ENCODE measurements around the gene BDH2.

Gene BDH2

GRCh38 chr4:103067841-103068547 lies 31.6 kb downstream of the BDH2 start:
- H3K4me1 ChIP-seq (ENCODE audit: control insufficient read depth in 5 of 5, insufficient read depth in 5 of 5, low read length in 5 of 5) = no peaks in the 10 kb centered on the region
- no peaks in the 10 kb centered on the region for H3K27me3 ChIP-seq (ENCODE audit: control insufficient read depth in 5 of 5, insufficient read depth in 4 of 5, low read length in 5 of 5)
- no peak overlapping the region for H3K4me3 ChIP-seq (ENCODE audit: low read depth in 1 of 5, low read length in 5 of 5)
- no peaks in the 10 kb centered on the region for H3K9me3 ChIP-seq (ENCODE audit: control insufficient read depth in 5 of 5, low read length in 5 of 5)
- peaks cover 0 to 5% (median 4%) of the 10 kb centered on the region in 5 donors for H3K36me3 ChIP-seq (ENCODE audit: control insufficient read depth in 5 of 5, insufficient read depth in 5 of 5, low read length in 5 of 5)
- no peak overlapping the region for H3K9ac ChIP-seq (ENCODE audit: low read length in 5 of 5)
- no peak overlapping the region for H3K27ac ChIP-seq (ENCODE audit: low read depth, low read length)

GRCh38 chr4:103060453-103061148 lies 39.0 kb downstream of the BDH2 start:
- Histone ChIP-seq H3K9ac (ENCODE audit: low read length in 5 of 5) (no peak overlapping the region), H3K4me1 (ENCODE audit: control insufficient read depth in 5 of 5, insufficient read depth in 5 of 5, low read length in 5 of 5) (no peaks in the 10 kb centered on the region), H3K27me3 (ENCODE audit: control insufficient read depth in 5 of 5, insufficient read depth in 4 of 5, low read length in 5 of 5) (no peaks in the 10 kb centered on the region), H3K9me3 (ENCODE audit: control insufficient read depth in 5 of 5, low read length in 5 of 5) (no peaks in the 10 kb centered on the region), H3K4me3 (ENCODE audit: low read depth in 1 of 5, low read length in 5 of 5) (no peak overlapping the region), H3K27ac (ENCODE audit: low read depth, low read length) (no peak overlapping the region), H3K36me3 (ENCODE audit: control insufficient read depth in 5 of 5, insufficient read depth in 5 of 5, low read length in 5 of 5) (peaks cover 0 to 4% (median 0%) of the 10 kb centered on the region in 5 donors)

- Histone ChIP-seq H3K9ac (ENCODE audit: low read length in 5 of 5) (no peak overlapping the region), H3K27ac (ENCODE audit: low read depth, low read length) (no peak overlapping the region), H3K36me3 (ENCODE audit: control insufficient read depth in 5 of 5, insufficient read depth in 5 of 5, low read length in 5 of 5) (peaks cover 0 to 5% (median 1%) of the 10 kb centered on the region in 5 donors), H3K4me3 (ENCODE audit: low read depth in 1 of 5, low read length in 5 of 5) (no peak overlapping the region), H3K4me1 (ENCODE audit: control insufficient read depth in 5 of 5, insufficient read depth in 5 of 5, low read length in 5 of 5) (peaks cover 0 to 4% (median 0%) of the 10 kb centered on the region in 5 donors), H3K9me3 (ENCODE audit: control insufficient read depth in 5 of 5, low read length in 5 of 5) (no peaks in the 10 kb centered on the region), H3K27me3 (ENCODE audit: control insufficient read depth in 5 of 5, insufficient read depth in 4 of 5, low read length in 5 of 5) (no peaks in the 10 kb centered on the region)
Observed at GRCh38 chr4:103054030-103054429, 45.6 kb downstream of the BDH2 start.

GRCh38 chr4:103052779-103053178 lies 46.9 kb downstream of the BDH2 start:
- Histone ChIP-seq H3K9ac (ENCODE audit: low read length in 5 of 5) (no peak overlapping the region), H3K4me1 (ENCODE audit: control insufficient read depth in 5 of 5, insufficient read depth in 5 of 5, low read length in 5 of 5) (peaks cover 0 to 4% (median 0%) of the 10 kb centered on the region in 5 donors), H3K4me3 (ENCODE audit: low read depth in 1 of 5, low read length in 5 of 5) (no peak overlapping the region), H3K27ac (ENCODE audit: low read depth, low read length) (no peak overlapping the region), H3K27me3 (ENCODE audit: control insufficient read depth in 5 of 5, insufficient read depth in 4 of 5, low read length in 5 of 5) (no peaks in the 10 kb centered on the region), H3K9me3 (ENCODE audit: control insufficient read depth in 5 of 5, low read length in 5 of 5) (no peaks in the 10 kb centered on the region), H3K36me3 (ENCODE audit: control insufficient read depth in 5 of 5, insufficient read depth in 5 of 5, low read length in 5 of 5) (peaks cover 4 to 10% (median 5%) of the 10 kb centered on the region in 5 donors)

- Histone ChIP-seq H3K9ac (ENCODE audit: low read length in 5 of 5) (no peak overlapping the region), H3K27ac (ENCODE audit: low read depth, low read length) (no peak overlapping the region), H3K36me3 (ENCODE audit: control insufficient read depth in 5 of 5, insufficient read depth in 5 of 5, low read length in 5 of 5) (peaks cover 4 to 10% (median 5%) of the 10 kb centered on the region in 5 donors), H3K27me3 (ENCODE audit: control insufficient read depth in 5 of 5, insufficient read depth in 4 of 5, low read length in 5 of 5) (no peaks in the 10 kb centered on the region), H3K4me1 (ENCODE audit: control insufficient read depth in 5 of 5, insufficient read depth in 5 of 5, low read length in 5 of 5) (peaks cover 0 to 4% (median 0%) of the 10 kb centered on the region in 5 donors), H3K4me3 (ENCODE audit: low read depth in 1 of 5, low read length in 5 of 5) (no peak overlapping the region), H3K9me3 (ENCODE audit: control insufficient read depth in 5 of 5, low read length in 5 of 5) (no peaks in the 10 kb centered on the region)
Observed at GRCh38 chr4:103052145-103052544, 47.5 kb downstream of the BDH2 start.

GRCh38 chr4:103050736-103051436 lies 48.7 kb downstream of the BDH2 start:
- peaks cover 0 to 4% (median 0%) of the 10 kb centered on the region in 5 donors for H3K4me1 ChIP-seq (ENCODE audit: control insufficient read depth in 5 of 5, insufficient read depth in 5 of 5, low read length in 5 of 5)
- H3K27me3 ChIP-seq (ENCODE audit: control insufficient read depth in 5 of 5, insufficient read depth in 4 of 5, low read length in 5 of 5) = no peaks in the 10 kb centered on the region
- no peak overlapping the region for H3K9ac ChIP-seq (ENCODE audit: low read length in 5 of 5)
- no peak overlapping the region for H3K27ac ChIP-seq (ENCODE audit: low read depth, low read length)
- no peak overlapping the region for H3K4me3 ChIP-seq (ENCODE audit: low read depth in 1 of 5, low read length in 5 of 5)
- H3K36me3 ChIP-seq (ENCODE audit: control insufficient read depth in 5 of 5, insufficient read depth in 5 of 5, low read length in 5 of 5) = peaks cover 5 to 10% (median 6%) of the 10 kb centered on the region in 5 donors
- H3K9me3 ChIP-seq (ENCODE audit: control insufficient read depth in 5 of 5, low read length in 5 of 5) = no peaks in the 10 kb centered on the region

- no peak overlapping the region for H3K4me3 ChIP-seq (ENCODE audit: low read depth in 1 of 5, low read length in 5 of 5)
- H3K9me3 ChIP-seq (ENCODE audit: control insufficient read depth in 5 of 5, low read length in 5 of 5) = no peaks in the 10 kb centered on the region
- no peaks in the 10 kb centered on the region for H3K27me3 ChIP-seq (ENCODE audit: control insufficient read depth in 5 of 5, insufficient read depth in 4 of 5, low read length in 5 of 5)
- peaks cover 5 to 18% (median 14%) of the 10 kb centered on the region in 5 donors for H3K36me3 ChIP-seq (ENCODE audit: control insufficient read depth in 5 of 5, insufficient read depth in 5 of 5, low read length in 5 of 5)
- no peak overlapping the region for H3K9ac ChIP-seq (ENCODE audit: low read length in 5 of 5)
- no peaks in the 10 kb centered on the region for H3K4me1 ChIP-seq (ENCODE audit: control insufficient read depth in 5 of 5, insufficient read depth in 5 of 5, low read length in 5 of 5)
- H3K27ac ChIP-seq (ENCODE audit: low read depth, low read length) = no peak overlapping the region
Observed at GRCh38 chr4:103046416-103047290, 53.0 kb downstream of the BDH2 start.

GRCh38 chr4:103044183-103044582 lies 55.5 kb downstream of the BDH2 start:
- H3K27ac ChIP-seq (ENCODE audit: low read depth, low read length) = no peak overlapping the region
- H3K9ac ChIP-seq (ENCODE audit: low read length in 5 of 5) = no peak overlapping the region
- no peaks in the 10 kb centered on the region for H3K9me3 ChIP-seq (ENCODE audit: control insufficient read depth in 5 of 5, low read length in 5 of 5)
- H3K36me3 ChIP-seq (ENCODE audit: control insufficient read depth in 5 of 5, insufficient read depth in 5 of 5, low read length in 5 of 5) = peaks cover 5 to 15% (median 14%) of the 10 kb centered on the region in 5 donors
- H3K4me1 ChIP-seq (ENCODE audit: control insufficient read depth in 5 of 5, insufficient read depth in 5 of 5, low read length in 5 of 5) = no peaks in the 10 kb centered on the region
- no peak overlapping the region for H3K4me3 ChIP-seq (ENCODE audit: low read depth in 1 of 5, low read length in 5 of 5)
- H3K27me3 ChIP-seq (ENCODE audit: control insufficient read depth in 5 of 5, insufficient read depth in 4 of 5, low read length in 5 of 5) = no peaks in the 10 kb centered on the region

GRCh38 chr4:103036169-103036568 lies 63.5 kb downstream of the BDH2 start:
- H3K27me3 ChIP-seq (ENCODE audit: control insufficient read depth in 5 of 5, insufficient read depth in 4 of 5, low read length in 5 of 5) = no peaks in the 10 kb centered on the region
- no peak overlapping the region for H3K4me3 ChIP-seq (ENCODE audit: low read depth in 1 of 5, low read length in 5 of 5)
- H3K9me3 ChIP-seq (ENCODE audit: control insufficient read depth in 5 of 5, low read length in 5 of 5) = no peaks in the 10 kb centered on the region
- no peaks in the 10 kb centered on the region for H3K4me1 ChIP-seq (ENCODE audit: control insufficient read depth in 5 of 5, insufficient read depth in 5 of 5, low read length in 5 of 5)
- peaks cover 0 to 4% (median 0%) of the 10 kb centered on the region in 5 donors for H3K36me3 ChIP-seq (ENCODE audit: control insufficient read depth in 5 of 5, insufficient read depth in 5 of 5, low read length in 5 of 5)
- H3K9ac ChIP-seq (ENCODE audit: low read length in 5 of 5) = no peak overlapping the region
- no peak overlapping the region for H3K27ac ChIP-seq (ENCODE audit: low read depth, low read length)

All from subcutaneous abdominal adipose tissue (tissue), 5 donors.